AG04450 (cell line): ENCODE data around the gene SYT9. TPM values are rescaled to one million over a fixed set of nuclear protein-coding genes. Genes with fewer than 3 reads are reported as not detected.

Experiments
- CTCF ChIA-PET: fragments of 300-600, 350-600 bp; formaldehyde crosslinking; extraction: SDS; loops from one replicate; lab custom pipeline; 2022; ENCODE audit warnings: antibody characterized with exemption, inconsistent platforms; lab: Charles Lee
- POLR2A ChIA-PET: fragments of 350-600 bp; formaldehyde crosslinking; extraction: SDS; loops from one replicate; lab custom pipeline; 2021; ENCODE audit warnings: antibody characterized with exemption, inconsistent platforms; lab: Yijun Ruan, JAX
- DNase-seq: peaks from one replicate; pipeline ENCODE4 v3.0.0-alpha.2; 2011; ENCODE audit warnings: low read depth, low spot score
- H3K27ac ChIP-seq: one replicate; pipeline ENCODE4 v1.5.1; 2012; ENCODE audit warnings: low read depth, low read length, control low read depth
- H3K27me3 ChIP-seq: one replicate; pipeline ENCODE4 v1.6.0; 2012; ENCODE audit warnings: low read length; ENCODE audit not compliant: control insufficient read depth, insufficient read depth
- H3K4me3 ChIP-seq: 2 replicates; pipeline ENCODE4 v1.5.1; 2011; ENCODE audit warnings: mild to moderate bottlenecking, low read depth, low read length, control low read depth
- H3K9me3 ChIP-seq: 2 replicates; pipeline ENCODE4 v1.5.1; 2012; ENCODE audit warnings: low read length; ENCODE audit not compliant: control insufficient read depth, insufficient read depth
- polyA plus RNA-seq: library from polyadenylated mRNA; depleted of rRNA; stranded (reverse); fragments of >200 nt; gene quantifications from 2 replicates; pipeline ENCODE4 v1.2.3, GENCODE V29; 2011
- TF ChIP-seq, protein P1 (sequence below): IDR thresholded peaks from 2 replicates; pipeline ENCODE4 v1.5.1; 2011; ENCODE audit warnings: low read depth, low read length, control low read depth, inconsistent platforms

SYT9 gene
- polyA plus RNA-seq, 1 experiment: not detected

GRCh38 chr11:7495882-7496551, 244.3 kb downstream of the SYT9 start:
- Histone ChIP-seq H3K9me3 (no peaks in the 10 kb centered on the region), H3K4me3 (no peak overlapping the region), H3K27me3 (no peaks in the 10 kb centered on the region), H3K27ac (no peak overlapping the region)
- DNase-seq: no peak
- CTCF ChIA-PET: no interaction called here
- TF ChIP-seq, protein P1, sequence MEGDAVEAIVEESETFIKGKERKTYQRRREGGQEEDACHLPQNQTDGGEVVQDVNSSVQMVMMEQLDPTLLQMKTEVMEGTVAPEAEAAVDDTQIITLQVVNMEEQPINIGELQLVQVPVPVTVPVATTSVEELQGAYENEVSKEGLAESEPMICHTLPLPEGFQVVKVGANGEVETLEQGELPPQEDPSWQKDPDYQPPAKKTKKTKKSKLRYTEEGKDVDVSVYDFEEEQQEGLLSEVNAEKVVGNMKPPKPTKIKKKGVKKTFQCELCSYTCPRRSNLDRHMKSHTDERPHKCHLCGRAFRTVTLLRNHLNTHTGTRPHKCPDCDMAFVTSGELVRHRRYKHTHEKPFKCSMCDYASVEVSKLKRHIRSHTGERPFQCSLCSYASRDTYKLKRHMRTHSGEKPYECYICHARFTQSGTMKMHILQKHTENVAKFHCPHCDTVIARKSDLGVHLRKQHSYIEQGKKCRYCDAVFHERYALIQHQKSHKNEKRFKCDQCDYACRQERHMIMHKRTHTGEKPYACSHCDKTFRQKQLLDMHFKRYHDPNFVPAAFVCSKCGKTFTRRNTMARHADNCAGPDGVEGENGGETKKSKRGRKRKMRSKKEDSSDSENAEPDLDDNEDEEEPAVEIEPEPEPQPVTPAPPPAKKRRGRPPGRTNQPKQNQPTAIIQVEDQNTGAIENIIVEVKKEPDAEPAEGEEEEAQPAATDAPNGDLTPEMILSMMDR: no peak
- POLR2A ChIA-PET: no interaction called here

- no peak for DNase-seq
- TF ChIP-seq, protein P1: no peak
- Histone ChIP-seq H3K27me3 (no peaks in the 10 kb centered on the region), H3K9me3 (no peaks in the 10 kb centered on the region), H3K27ac (no peak overlapping the region), H3K4me3 (no peak overlapping the region)
- ChIA-PET POLR2A (no interaction called here), CTCF (no interaction called here)
Measured at GRCh38 chr11:7498193-7498592, 246.5 kb downstream of the SYT9 start.

GRCh38 chr11:7499081-7499480, 247.4 kb downstream of the SYT9 start:
- DNase-seq: no peak

DNA sequence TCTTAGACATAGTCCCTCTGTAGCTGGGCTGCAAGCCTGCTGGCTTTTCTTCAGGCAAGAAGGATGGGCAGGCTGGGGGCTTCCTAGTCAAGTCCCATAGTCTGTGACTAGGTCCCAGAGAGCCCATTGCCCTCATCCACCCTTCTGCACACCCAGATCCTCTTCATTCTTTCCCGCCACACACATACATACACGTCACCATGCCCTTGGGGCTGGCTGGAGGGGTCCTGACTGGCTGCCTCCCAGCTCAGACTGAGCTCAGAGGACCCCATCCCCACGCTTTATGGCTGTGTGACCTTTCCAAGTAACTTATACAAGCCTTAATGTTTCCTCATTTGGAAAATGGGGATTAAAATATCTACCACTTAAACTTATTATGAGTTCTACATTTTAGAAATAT, 248.5 kb downstream of the SYT9 start:
- Histone ChIP-seq H3K9me3 (no peaks in the 10 kb centered on the region), H3K27me3 (no peaks in the 10 kb centered on the region), H3K27ac (no peak overlapping the region), H3K4me3 (no peak overlapping the region)
- CTCF ChIA-PET: no interaction called here
- no peak for DNase-seq
- POLR2A ChIA-PET: no interaction called here
- TF ChIP-seq, protein P1: no peak

More at GRCh38 chr11:7499081-7499480, 247.4 kb downstream of the SYT9 start:
- no peaks in the 10 kb centered on the region for H3K27me3 ChIP-seq
- ChIA-PET POLR2A (no interaction called here), CTCF (no interaction called here)
- TF ChIP-seq, protein P1: no peak
- no peak overlapping the region for H3K4me3 ChIP-seq
- no peak overlapping the region for H3K27ac ChIP-seq
- no peaks in the 10 kb centered on the region for H3K9me3 ChIP-seq

DNA sequence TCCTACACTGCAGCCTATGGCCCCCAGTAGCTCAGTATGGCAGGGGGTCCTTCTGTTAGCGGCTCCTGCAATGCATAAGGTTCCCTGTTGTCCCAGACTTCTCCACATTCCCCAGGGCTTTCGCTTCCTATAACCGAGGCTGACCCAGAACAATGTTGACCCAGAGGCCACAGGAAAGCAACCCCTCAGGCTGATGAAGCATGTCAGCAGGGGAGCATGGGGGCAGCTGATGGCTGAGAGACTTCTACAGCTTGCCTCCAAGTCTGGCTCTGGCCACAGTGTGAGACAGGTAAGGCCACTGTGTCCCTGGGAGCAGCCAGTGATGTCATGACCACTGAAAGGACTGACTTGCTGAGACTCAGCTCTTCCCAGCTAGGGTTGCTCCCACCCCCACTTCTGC, 249.5 kb downstream of the SYT9 start:
- no peak overlapping the region for H3K27ac ChIP-seq
- DNase-seq: no peak
- POLR2A ChIA-PET: no interaction called here
- H3K9me3 ChIP-seq: no peaks in the 10 kb centered on the region
- TF ChIP-seq, protein P1: no peak
- H3K4me3 ChIP-seq: no peak overlapping the region
- no peaks in the 10 kb centered on the region for H3K27me3 ChIP-seq
- CTCF ChIA-PET: interaction anchor here (1.4 kb wide), 1 partner anchor 165 kb away, joined by 3 read pairs; no protein-coding TSS in a partner anchor
